ENCODE data around the gene KCNC1. TPM values are rescaled to one million over a fixed set of nuclear protein-coding genes. Genes with fewer than 3 reads are reported as not detected.
A peak's percentile ranks its signal among the peaks of the same experiment; 100 is the strongest.

Gene KCNC1
- polyA plus RNA-seq, 5 donors: 0.67 to 1.2 (median 0.72) TPM

DNA sequence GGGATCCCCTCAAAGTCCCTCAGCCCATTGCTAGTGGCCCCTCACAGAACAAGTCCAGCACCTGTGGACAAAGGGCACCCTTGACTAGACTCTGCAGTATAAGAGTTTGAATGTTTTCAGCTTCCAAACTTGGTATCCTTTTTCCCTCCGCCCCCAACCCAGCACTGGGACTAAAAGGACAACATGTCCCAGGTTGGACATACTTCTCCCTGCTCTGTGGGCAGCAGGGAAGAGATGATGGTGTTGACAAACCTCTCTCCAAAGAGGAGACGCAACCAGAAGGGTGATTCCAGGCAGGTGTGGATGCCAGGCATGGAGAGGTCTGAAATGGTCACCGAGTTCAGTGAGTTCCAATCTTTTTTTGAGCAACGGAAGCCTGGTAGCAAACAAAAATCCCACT, 19.7 kb upstream of the KCNC1 start:
- no peak for DNase-seq

DNA sequence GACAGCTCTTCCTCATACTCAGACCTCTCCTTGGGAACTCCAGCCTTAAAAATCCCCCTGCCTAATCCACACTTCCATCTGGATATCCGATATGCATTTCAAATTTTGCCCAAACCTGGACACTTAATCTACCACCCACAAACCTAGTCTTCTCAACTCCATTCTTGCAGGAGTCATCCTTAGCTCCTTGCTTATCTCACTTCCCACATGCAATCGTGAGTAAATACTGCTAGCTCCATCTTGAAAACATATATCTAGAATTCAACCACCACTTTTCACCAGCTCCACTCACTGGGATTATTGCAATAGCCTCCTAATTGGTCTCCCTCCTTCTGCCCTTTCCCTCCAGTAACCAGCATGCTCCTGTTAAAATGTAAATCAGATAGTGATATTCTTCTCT, 17.8 kb upstream of the KCNC1 start:
- DNase-seq: no peak

DNA sequence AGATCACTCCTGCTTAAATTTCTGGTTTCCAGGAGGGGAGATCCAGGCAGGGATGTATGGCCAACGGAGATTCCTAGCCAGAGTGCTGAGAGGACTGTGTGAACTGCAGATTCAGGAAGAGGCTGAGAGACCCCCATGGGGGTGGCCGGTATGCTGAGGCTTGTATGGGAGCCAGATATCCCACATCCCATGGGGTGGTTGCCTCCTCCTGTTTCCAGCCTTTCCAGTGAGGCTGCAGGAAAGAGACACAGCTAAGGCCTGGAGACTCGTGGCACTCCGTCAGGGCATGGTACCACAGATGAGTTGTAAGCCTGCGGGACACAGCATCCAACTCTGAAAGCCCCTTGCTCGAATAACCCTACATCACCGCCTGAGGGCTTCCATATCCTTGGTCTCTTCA, 16.6 kb upstream of the KCNC1 start:
- no peak for DNase-seq

DNA sequence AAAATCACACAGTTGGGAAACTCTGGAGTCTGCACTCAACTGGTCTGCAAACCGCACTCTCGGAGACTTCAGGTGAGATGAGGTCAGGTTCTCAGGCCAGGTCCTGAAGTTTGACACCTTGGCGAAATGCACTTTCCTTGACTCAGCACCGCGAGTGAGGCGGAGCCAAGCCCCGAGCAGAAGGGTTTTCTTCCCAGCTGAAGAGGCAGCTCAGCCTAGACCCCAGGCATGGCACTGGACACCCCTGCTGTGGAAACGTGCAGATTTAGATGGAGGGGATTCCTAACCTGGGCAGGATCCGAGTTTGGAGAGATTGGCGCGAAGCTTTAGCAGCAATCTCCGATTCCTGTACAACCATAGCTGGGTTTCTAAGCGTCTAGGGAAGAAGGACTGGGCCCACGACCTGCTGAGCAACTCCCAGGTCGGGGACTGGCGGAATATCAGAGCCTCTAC, 16.0 kb upstream of the KCNC1 start:
- no peak for DNase-seq

DNA sequence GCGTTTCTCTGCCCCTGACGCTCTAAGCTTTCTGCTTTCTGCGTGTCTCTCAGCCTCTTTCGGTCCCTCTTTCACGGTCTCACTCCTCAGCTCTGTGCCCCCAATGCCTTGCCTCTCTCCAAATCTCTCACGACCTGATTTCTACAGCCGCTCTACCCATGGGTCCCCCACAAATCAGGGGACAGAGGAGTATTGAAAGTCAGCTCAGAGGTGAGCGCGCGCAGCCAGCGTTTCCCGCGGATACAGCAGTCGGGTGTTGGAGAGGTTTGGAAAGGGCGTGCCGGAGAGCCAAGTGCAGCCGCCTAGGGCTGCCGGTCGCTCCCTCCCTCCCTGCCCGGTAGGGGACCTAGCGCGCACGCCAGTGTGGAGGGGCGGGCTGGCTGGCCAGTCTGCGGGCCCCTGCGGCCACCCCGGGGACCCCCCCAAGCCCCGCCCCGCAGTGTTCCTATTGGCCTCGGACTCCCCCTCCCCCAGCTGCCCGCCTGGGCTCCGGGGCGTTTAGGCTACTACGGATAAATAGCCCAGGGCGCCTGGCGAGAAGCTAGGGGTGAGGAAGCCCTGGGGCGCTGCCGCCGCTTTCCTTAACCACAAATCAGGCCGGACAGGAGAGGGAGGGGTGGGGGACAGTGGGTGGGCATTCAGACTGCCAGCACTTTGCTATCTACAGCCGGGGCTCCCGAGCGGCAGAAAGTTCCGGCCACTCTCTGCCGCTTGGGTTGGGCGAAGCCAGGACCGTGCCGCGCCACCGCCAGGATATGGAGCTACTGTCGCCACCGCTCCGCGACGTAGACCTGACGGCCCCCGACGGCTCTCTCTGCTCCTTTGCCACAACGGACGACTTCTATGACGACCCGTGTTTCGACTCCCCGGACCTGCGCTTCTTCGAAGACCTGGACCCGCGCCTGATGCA, 15.3 kb upstream of the KCNC1 start, which contains the start of gene MYOD1:
MYOD1 (plus strand) TSS at position 544 of the 910 bp plus-strand sequence; CDS start at position 756, 212 bp downstream.
- no peak for DNase-seq

DNA sequence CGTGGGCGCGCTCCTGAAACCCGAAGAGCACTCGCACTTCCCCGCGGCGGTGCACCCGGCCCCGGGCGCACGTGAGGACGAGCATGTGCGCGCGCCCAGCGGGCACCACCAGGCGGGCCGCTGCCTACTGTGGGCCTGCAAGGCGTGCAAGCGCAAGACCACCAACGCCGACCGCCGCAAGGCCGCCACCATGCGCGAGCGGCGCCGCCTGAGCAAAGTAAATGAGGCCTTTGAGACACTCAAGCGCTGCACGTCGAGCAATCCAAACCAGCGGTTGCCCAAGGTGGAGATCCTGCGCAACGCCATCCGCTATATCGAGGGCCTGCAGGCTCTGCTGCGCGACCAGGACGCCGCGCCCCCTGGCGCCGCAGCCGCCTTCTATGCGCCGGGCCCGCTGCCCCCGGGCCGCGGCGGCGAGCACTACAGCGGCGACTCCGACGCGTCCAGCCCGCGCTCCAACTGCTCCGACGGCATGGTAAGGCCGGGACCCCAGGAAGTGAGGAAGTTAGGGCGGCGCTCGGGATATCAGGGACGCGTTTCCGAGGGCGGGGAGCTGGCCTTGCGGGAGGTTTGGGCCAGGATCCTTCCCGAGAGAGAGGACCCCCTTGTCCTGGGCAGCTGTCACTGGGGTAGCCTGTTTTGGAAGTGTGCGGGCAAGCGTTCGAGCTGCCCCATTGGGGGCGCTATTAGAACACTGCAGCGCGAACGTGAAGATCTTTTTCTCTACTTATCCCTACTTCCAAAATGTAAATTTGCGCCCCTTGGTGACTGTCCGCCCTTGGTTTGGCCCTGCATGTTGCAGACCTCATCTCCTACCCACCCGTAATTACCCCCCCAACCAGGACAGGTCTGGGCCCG, 14.4 kb upstream of the KCNC1 start:
- DNase-seq: no peak

DNA sequence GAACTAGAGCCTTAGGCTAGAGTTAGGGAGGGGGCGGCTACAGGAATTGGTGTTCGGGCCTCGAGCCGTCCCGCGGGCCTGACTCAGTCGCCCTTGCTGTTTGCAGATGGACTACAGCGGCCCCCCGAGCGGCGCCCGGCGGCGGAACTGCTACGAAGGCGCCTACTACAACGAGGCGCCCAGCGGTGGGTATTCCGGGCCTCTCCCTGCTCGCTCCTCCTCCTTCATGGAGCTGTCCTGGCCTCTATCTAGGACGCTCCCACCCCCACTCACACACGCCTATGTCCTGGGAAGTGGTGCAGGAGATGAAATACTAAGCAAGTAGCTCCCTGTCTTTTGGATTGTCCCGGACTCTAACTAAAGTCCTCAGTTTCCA, 13.8 kb upstream of the KCNC1 start:
- no peak for DNase-seq

DNA sequence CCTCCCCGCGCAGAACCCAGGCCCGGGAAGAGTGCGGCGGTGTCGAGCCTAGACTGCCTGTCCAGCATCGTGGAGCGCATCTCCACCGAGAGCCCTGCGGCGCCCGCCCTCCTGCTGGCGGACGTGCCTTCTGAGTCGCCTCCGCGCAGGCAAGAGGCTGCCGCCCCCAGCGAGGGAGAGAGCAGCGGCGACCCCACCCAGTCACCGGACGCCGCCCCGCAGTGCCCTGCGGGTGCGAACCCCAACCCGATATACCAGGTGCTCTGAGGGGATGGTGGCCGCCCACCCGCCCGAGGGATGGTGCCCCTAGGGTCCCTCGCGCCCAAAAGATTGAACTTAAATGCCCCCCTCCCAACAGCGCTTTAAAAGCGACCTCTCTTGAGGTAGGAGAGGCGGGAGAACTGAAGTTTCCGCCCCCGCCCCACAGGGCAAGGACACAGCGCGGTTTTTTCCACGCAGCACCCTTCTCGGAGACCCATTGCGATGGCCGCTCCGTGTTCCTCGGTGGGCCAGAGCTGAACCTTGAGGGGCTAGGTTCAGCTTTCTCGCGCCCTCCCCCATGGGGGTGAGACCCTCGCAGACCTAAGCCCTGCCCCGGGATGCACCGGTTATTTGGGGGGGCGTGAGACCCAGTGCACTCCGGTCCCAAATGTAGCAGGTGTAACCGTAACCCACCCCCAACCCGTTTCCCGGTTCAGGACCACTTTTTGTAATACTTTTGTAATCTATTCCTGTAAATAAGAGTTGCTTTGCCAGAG, 13.2 kb upstream of the KCNC1 start:
- no peak for DNase-seq

DNA sequence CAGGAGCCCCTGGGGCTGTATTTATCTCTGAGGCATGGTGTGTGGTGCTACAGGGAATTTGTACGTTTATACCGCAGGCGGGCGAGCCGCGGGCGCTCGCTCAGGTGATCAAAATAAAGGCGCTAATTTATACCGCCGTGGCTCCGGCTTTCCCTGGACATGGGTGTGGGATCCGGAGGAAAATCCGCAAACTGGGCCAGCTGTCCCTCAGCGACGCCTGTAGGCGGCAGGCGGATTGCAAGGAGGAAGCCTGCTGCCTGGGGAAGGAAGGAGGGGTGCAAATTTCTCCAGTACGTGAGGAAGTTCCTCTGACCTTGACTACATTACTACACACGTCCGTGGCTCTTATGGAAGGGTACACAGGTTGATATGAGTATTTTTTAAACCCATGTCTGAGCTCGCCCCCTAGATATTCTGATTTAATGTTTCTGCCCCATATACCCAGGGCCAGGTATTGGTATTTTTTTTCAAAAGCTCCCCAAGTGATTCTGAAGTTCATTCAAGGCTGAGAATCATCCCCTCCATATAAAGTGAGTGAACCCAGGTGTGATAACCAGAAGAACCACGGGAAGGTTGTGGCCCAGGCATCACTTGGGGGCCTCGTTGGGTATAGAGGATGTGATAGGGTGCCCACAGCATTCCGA, 12.5 kb upstream of the KCNC1 start:
- DNase-seq: no peak

DNA sequence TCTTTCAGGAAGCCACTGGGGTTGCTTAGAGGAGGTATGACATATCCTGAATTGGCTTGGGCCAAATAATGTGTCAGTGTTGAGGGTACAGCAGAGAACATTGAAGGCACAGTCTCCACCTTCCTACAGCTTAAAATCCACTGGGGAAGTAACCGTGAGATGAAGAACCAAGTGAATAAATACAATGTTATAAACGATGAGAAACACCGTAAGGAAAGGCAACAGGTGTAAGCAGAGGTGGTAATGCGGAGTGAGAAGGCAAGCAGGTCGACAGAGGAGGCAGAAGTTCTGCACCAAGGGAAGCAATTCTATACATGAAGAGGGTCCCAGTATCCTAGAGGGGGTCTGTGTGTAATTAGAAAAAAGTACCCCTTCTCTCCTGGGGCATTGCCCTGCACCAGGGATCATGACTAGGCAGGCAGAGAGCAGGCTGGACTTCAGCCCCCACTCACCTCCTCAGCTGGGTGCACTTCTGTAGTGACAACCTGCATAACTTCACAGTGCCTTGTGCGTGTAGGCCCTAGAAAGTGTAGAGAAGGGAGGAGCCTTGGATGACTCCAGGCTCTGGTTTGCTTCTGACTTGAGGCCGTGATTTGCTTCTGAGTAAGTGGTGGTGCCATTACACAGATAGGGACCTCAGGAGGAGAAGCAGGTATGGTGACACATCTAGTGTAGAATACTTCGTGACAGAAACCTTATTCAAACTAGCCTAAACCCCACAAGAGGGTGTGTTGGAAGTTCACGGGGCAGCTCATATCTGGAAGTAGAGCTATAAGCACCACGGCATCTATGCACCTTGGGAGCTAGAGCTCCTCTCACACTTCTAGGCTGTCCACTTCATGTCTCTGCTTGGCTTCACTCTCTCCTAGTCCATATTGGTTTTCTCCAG, 10.3 kb upstream of the KCNC1 start:
- DNase-seq: no peak

DNA sequence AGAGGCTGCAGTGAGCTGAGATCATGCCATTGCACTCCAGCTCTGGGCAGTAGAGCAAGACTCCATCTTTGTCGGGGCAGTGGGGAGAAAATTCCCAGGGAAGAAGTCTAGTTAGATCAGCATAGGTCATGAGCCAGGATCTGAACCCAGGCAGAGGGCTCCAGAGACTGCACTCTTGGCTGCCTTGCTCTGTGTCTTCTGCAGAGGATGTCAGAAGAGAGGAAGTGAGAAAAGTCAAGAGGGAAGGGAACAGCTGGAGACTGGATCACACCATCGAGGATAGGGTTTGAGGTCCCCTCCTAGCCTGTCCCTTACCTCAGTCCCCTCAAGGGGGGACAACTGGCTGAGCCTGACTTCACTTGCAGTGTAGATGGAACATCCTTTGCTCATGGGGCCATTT, 9.4 kb upstream of the KCNC1 start:
- no peak for DNase-seq

DNA sequence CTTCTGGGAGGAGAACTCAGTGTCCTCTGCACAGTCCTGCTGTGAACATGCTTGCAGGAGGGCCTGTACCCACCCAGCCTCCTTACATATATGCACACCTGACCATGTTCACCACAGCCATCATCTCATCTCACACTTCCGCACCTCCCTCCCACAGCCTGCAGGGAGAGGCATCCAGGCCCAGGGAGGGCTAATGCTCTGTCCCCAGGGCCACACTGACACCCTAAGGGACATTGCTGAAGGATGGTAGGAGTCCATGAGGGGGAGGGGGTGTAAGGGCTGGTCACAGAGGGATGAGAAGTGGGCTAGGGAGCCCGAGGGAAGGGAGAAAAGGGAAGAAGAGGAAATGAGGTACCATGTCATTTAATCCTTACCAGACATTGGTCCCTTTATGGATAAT, 4.4 kb upstream of the KCNC1 start:
- no peak for DNase-seq

DNA sequence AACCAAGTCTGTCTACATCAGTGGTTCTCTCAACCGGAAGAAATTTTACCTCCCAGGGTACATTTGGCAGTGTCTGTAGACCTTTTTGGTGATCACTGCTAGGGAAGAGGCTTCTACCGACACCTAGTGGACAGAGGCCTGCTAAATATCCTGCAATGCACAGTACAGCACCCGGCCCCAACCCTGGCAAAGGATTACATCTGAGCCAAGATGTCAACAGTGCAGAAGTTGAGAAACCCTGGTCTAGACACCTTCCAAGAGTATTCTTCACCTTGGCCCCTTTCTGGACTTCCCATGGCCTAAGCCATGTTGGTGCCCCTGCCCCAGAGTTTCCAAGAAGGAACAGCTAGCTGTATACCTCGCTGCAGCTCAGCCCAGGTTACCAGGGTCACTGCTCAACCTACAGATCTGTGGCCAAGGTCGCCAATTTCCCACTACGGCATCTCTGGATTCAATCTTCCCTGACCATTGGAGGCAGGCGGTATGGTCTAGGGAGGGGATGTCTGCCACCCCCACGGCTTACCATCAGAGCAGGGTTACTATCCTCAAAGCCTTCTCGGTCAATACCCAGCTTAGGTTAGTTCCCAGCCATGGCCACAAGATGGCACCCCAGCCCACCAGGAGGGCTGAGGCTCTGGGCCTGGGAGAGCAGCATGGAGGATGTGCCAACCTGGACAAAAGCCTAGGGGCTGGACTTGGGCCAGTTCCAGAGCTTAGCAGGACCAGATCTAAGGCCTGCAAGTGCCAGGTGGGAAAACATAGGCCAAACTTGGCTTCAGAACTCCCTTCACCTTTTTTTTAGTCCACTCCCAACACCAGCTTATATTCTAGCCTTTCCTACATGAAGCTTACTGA, 3.7 kb upstream of the KCNC1 start:
- peak; percentile 67 to 76 for DNase-seq

DNA sequence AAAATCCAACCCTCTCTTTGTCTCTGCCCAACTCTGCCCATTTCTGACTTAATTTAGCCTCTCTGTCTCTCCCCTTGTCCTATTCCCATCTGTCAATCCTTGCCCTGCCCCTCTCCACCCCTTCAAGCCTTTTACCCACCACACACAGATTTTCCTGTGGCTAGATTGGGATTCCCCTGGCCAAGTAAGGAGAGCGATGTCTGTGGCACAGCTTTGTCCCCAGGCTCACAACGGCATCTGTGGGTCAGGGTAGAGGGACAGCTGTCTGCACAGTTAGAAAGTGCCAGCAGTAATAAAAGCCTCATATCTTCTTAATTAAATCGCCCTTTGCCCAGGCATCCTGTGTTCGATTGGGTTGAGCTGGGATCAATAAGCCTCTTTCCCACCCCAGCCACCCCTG, 1.3 kb upstream of the KCNC1 start:
- DNase-seq: no peak

DNA sequence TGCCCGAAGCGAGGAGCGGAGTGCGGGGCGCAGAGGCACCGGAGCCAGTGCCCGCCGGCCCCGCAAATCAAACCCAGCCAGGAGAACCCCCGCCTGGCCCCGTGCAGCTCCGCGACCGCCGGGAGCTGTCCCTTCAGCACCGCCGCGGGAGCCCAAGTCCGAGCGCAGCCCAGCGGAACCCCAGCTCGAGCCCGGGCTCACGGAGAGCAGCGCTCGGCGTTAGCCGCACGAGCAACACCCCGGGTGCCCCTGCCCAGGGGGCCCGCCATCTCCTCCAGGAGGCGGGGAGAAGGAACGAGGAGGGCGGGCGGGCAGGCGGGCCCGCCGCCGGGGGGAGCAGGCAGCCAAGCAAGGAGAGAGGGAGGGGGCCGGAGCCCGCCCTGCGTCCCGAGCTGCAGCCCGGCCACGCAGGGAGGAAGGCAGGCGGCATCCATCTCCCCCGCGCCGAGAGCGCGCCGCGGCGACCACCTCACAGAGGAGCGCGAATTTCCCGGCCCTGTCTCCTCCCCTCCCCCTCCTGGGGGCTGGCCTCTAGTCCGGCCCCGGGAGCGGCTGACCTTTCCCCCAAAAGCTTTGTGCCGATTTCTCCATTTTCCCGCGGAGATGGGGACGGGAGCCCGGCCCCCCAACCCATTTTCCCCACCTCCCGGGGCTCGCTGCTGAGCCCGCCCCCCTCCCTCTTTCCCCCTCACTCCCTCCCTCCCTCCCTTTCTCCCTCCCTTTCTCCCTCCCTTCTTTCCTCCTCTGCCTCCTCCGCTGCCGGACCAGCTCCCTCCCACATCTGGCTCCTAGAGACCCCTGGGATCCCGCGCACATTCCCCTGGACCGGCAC, 621 bp downstream of the KCNC1 start:
- peak; percentile 76 to 80 for DNase-seq

DNA sequence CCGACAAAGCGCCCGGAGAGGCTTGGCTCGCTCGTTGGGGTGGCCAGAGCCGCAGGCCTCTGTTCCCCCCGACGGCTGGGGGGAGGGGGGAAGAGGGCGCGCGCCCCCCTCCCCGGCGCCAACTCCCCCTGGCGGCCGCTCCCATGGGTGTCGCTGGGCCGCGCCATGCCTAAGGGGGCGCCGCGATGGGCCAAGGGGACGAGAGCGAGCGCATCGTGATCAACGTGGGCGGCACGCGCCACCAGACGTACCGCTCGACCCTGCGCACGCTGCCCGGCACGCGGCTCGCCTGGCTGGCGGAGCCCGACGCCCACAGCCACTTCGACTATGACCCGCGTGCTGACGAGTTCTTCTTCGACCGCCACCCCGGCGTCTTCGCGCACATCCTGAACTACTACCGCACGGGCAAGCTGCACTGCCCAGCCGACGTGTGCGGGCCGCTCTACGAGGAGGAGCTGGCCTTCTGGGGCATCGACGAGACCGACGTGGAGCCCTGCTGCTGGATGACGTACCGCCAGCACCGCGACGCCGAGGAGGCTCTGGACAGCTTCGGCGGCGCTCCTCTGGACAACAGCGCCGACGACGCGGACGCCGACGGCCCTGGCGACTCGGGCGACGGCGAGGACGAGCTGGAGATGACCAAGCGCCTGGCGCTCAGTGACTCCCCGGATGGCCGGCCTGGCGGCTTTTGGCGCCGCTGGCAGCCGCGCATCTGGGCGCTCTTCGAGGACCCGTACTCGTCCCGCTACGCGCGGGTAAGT, 1.4 kb downstream of the KCNC1 start:
- DNase-seq: no peak

DNA sequence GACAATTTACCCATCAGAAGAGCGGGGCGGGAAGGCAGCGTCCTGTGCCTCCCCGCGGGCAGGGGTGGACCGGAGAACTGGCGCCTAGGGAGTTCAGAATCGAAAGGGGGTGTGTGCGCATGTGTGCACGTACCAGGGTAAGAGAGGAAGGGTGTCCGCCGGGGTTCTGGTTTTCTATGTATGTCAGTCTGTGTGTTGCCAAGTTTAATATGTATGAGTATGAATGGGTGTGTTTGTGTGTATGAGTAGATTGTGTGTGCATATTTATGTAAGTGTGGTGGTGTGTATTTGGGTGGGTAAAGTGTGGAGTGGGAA, 2.0 kb downstream of the KCNC1 start:
- DNase-seq: no peak
